B cell (primary cell): Measurements from ENCODE around the gene COL11A2. TPM values are rescaled to one million over a fixed set of nuclear protein-coding genes. Genes with fewer than 3 reads are reported as not detected.
A peak's percentile ranks its signal among the peaks of the same experiment; 100 is the strongest.

Experiments
- ATAC-seq: fragments of 200-7000 bp; cut with Tn5 transposase; one replicate; pipeline ENCODE4 v1.10.0; 2021; ENCODE audit warnings: low read depth, mild to moderate bottlenecking, moderate number of reproducible peaks, moderate library complexity
- CTCF ChIA-PET: fragments of 350-600 bp; sonication (Branson Sonifier 250); formaldehyde crosslinking; loops from one replicate; lab custom pipeline; 2021; ENCODE audit warnings: antibody characterized with exemption, inconsistent platforms; lab: Charles Lee
- POLR2A ChIA-PET: fragments of 350-600 bp; sonication (Branson Sonifier 250); formaldehyde crosslinking; loops from one replicate; lab custom pipeline; 2021; ENCODE audit warnings: antibody characterized with exemption; lab: Charles Lee
- DNase-seq: peaks from one replicate; pipeline ENCODE4 v3.0.0; 2013
- H2AFZ ChIP-seq: 2 replicates; pipeline ENCODE4 v1.6.1; 2012; ENCODE audit warnings: mild to moderate bottlenecking, low read depth, low read length; ENCODE audit not compliant: insufficient read depth, poor library complexity, severe bottlenecking
- H3K27ac ChIP-seq, 2 donors: 1 replicate in 1 of 2; 2 replicates in 1 of 2; pipeline ENCODE4 v1.5.1; 2012 to 2013; ENCODE audit warnings: low read length in 2 of 2, mild to moderate bottlenecking in 2 of 2, moderate library complexity in 1 of 2
- H3K27me3 ChIP-seq, 4 experiments: fragments of 200-600 bp in 1 of 4; sonication (generic) in 1 of 4; replicated peaks in 1 of 4; 1 replicate in 2 of 4; 2 replicates in 2 of 4; pipeline versions ENCODE4 v1.6.1 to v1.7.0; 2013 to 2016; ENCODE audit warnings: low read length in 3 of 4, mild to moderate bottlenecking in 2 of 4, mixed read lengths in 1 of 4, moderate library complexity in 1 of 4; ENCODE audit not compliant: insufficient read depth in 4 of 4, control insufficient read depth in 3 of 4; ENCODE audit errors: control extremely low read depth in 1 of 4
- H3K36me3 ChIP-seq, 2 experiments: replicated peaks in 1 of 2; 1 replicate in 1 of 2; 2 replicates in 1 of 2; pipeline versions ENCODE4 v1.6.1 to v1.7.1; 2013; ENCODE audit warnings: low read length in 1 of 2; ENCODE audit not compliant: insufficient read depth in 2 of 2, control insufficient read depth in 1 of 2; ENCODE audit errors: control extremely low read depth in 1 of 2, extremely low read depth in 1 of 2
- H3K4me1 ChIP-seq, 2 donors: fragments of 200-600 bp in 1 of 2; sonication (generic) in 1 of 2; 1 replicate in 1 of 2; 2 replicates in 1 of 2; pipeline versions ENCODE4 v1.5.1 to v1.6.1; 2013 to 2017; ENCODE audit warnings: low read length in 2 of 2; ENCODE audit not compliant: control insufficient read depth in 2 of 2, insufficient read depth in 2 of 2
- H3K4me2 ChIP-seq: replicated peaks from 2 replicates; pipeline ENCODE3; 2012; ENCODE audit warnings: mild to moderate bottlenecking, low read depth, low read length; ENCODE audit not compliant: poor library complexity, severe bottlenecking
- H3K4me3 ChIP-seq, 5 experiments: fragments of 200-600 bp in 1 of 5; sonication (generic) in 1 of 5; 1 replicate in 3 of 5; 2 replicates in 2 of 5; pipeline versions ENCODE4 v1.5.1 to v1.7.0; 2011 to 2016; ENCODE audit warnings: low read length in 4 of 5, mild to moderate bottlenecking in 4 of 5, low read depth in 2 of 5, control low read depth in 1 of 5, moderate library complexity in 1 of 5; ENCODE audit not compliant: insufficient read depth in 1 of 5; ENCODE audit errors: control extremely low read depth in 1 of 5, extremely low read depth in 1 of 5
- H3K79me2 ChIP-seq: fragments of 200-600 bp; sonication (generic); one replicate; pipeline ENCODE4 v1.6.0; 2016; ENCODE audit warnings: low read length; ENCODE audit not compliant: control insufficient read depth, insufficient read depth
- H3K9ac ChIP-seq: fragments of 200-600 bp; sonication (generic); 2 replicates; pipeline ENCODE4 v1.6.1; 2017; ENCODE audit warnings: mild to moderate bottlenecking, low read length, moderate library complexity
- H3K9me3 ChIP-seq, 3 donors: one replicate each; pipeline versions ENCODE4 v1.6.1 to v1.7.1; 2013; ENCODE audit warnings: low read length in 2 of 3; ENCODE audit not compliant: control insufficient read depth in 2 of 3, insufficient read depth in 1 of 3; ENCODE audit errors: control extremely low read depth in 1 of 3
- H4K20me1 ChIP-seq: 2 replicates; pipeline ENCODE4 v1.6.0; 2012; ENCODE audit warnings: mild to moderate bottlenecking, low read length; ENCODE audit not compliant: insufficient read depth, control insufficient read depth, poor library complexity, severe bottlenecking
- H3K27ac Mint-ChIP-seq: one replicate; pipeline ENCODE4 v1.8.0; 2021; ENCODE audit warnings: mixed read lengths
- H3K27me3 Mint-ChIP-seq: one replicate; pipeline ENCODE4 v1.8.0; 2021; ENCODE audit warnings: mixed read lengths
- H3K4me1 Mint-ChIP-seq: one replicate; pipeline ENCODE4 v1.8.0; 2021; ENCODE audit warnings: mixed read lengths
- H3K4me3 Mint-ChIP-seq: one replicate; pipeline ENCODE4 v1.8.0; 2021; ENCODE audit warnings: mixed read lengths
- H3K9me3 Mint-ChIP-seq: one replicate; pipeline ENCODE4 v1.8.0; 2022; ENCODE audit warnings: mixed read lengths; ENCODE audit not compliant: insufficient read depth
- CTCF ChIP-seq: fragments of 200-600 bp; IDR thresholded peaks from one replicate; pipeline ENCODE4 v1.8.0; 2022; ENCODE audit warnings: antibody characterized with exemption, mild to moderate bottlenecking
- EZH2 ChIP-seq: IDR thresholded peaks from 2 replicates; pipeline ENCODE4 v1.6.1; 2012; ENCODE audit warnings: borderline replicate concordance, low read depth, mild to moderate bottlenecking, moderate library complexity, low read length; ENCODE audit not compliant: insufficient read depth, poor library complexity, severe bottlenecking
- WGBS: methylation state at CpG from one replicate; pipeline ENCODE4 v1.1.5; 2013; ENCODE audit warnings: missing lambda C conversion rate; ENCODE audit not compliant: insufficient coverage; 5-methylcytosine and 5-hydroxymethylcytosine counted together
- intact Hi-C: fragments of 100-400 bp; cut with micrococcal nuclease; formaldehyde crosslinking; loops from one replicate; pipeline ENCODE4 v1.10.0; 2022
- polyA plus RNA-seq: library from polyadenylated mRNA; depleted of rRNA; stranded (reverse); fragments of >200 nt; gene quantifications from 2 replicates; pipeline ENCODE4 v1.2.3, GENCODE V29; 2012
- total RNA-seq, 2 donors: library from RNA; stranded (reverse); fragments of 120-200 nt in 1 of 2; gene quantifications; 1 replicate in 1 of 2; 2 replicates in 1 of 2; pipeline versions ENCODE4 v1.2.3 to v1.2.4, GENCODE V29; 2013 to 2022

The COL11A2 gene
- total and polyA plus RNA-seq, 2 donors (not counting 1 experiment from before 2014, with no cell fraction given) = 0.39 to 0.82 TPM

- H3K27me3 Mint-ChIP-seq = no peaks in the 10 kb centered on the region
- peak overlapping the region; percentile 76 for H2AFZ ChIP-seq
- H3K79me2 ChIP-seq = peaks cover 24% of the 10 kb centered on the region
- no peak overlapping the region for H3K27ac ChIP-seq
- ATAC-seq (no peak), DNase-seq (no peak)
- H3K27ac Mint-ChIP-seq = no peak overlapping the region
- POLR2A ChIA-PET = interaction anchor here (2.0 kb wide), 1 partner anchor 9 kb away, joined by 8 read pairs; no protein-coding TSS in a partner anchor
- no peaks in the 10 kb centered on the region for H3K9me3 ChIP-seq
- H3K36me3 ChIP-seq = peaks cover 0 to 37% of the 10 kb centered on the region in 2 experiments
- H3K4me1 ChIP-seq = peaks cover 24 to 42% of the 10 kb centered on the region in 2 donors
- peak overlapping the region in 1 of 5 experiments; percentile 99 for H3K4me3 ChIP-seq
- CTCF ChIA-PET = no interaction called here
- H3K4me3 Mint-ChIP-seq = peak overlapping the region; percentile 88
- H3K4me2 ChIP-seq = peak overlapping the region; percentile 92
- intact Hi-C loops = loop anchor here (10.0 kb wide), 1 partner anchor 1232 kb away; the partner anchor contains the start of gene DXO
- WGBS = 34% methylated on average over 13 of the region's 20 CpGs
- TF ChIP-seq CTCF = no peak
- TF ChIP-seq EZH2 = no peak
- no peaks in the 10 kb centered on the region for H3K9me3 Mint-ChIP-seq
- H3K9ac ChIP-seq = peak overlapping the region; percentile 89
- peaks cover 42% of the 10 kb centered on the region for H3K4me1 Mint-ChIP-seq
- no peaks in the 10 kb centered on the region for H3K27me3 ChIP-seq
- peaks cover under 1% of the 10 kb centered on the region for H4K20me1 ChIP-seq
Measured at GRCh38 chr6:33206864-33207551, 14.7 kb upstream of the COL11A2 start.
